HG03159 (cell line): ENCODE results near the gene MAP2K4.

Source experiments
- ATAC-seq: cut with Tn5 transposase; IDR thresholded peaks from one replicate; pipeline ENCODE4 v1.9.1; 2021; ENCODE audit warnings: mild to moderate bottlenecking, moderate library complexity; ENCODE audit not compliant: unreplicated experiment

MAP2K4 gene

DNA sequence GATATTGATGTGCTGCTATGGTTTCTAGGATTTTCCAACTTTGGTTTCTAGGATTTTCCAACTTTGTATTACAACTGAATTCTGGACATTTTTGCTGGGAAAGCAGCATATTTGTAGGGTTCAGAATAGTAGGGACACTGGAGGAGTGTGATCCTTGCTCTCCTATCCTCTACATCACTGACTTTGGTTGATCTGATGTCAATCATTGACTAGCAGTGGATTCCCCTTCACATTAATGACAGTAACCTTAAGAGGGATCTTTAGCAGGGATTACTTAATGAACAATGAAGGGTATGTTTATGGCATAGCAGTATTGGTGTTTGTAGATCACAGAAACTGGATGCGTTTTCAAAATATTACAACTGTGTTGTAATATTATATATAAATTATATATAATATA lies 67.4 kb downstream of the MAP2K4 start:
- no peak for ATAC-seq

- ATAC-seq, result no peak
Observed at GRCh38 chr17:12089809-12090384, 69.2 kb downstream of the MAP2K4 start.

GRCh38 chr17:12094336-12094735 lies 73.7 kb downstream of the MAP2K4 start:
- no peak for ATAC-seq

- no peak for ATAC-seq
Observed at GRCh38 chr17:12095522-12095921, 74.8 kb downstream of the MAP2K4 start.

DNA sequence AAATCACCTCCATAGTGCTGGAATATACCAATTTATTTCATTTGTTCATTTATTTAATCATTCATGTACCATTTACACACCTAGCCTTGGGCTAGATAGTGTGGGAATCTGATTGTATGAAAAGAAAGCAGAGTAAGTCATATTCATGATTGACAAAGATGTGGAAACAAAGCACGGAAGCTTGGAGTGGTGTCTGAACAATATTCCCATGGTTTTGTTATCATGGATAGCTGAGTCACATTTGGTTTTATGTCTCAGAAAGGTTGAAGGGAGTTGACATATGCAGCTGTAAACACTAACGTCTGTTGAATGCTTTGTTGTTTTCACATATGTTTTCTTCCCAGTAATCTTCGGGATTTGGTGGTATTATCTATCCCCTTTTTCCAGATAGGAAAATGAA lies 76.6 kb downstream of the MAP2K4 start:
- no peak for ATAC-seq

DNA sequence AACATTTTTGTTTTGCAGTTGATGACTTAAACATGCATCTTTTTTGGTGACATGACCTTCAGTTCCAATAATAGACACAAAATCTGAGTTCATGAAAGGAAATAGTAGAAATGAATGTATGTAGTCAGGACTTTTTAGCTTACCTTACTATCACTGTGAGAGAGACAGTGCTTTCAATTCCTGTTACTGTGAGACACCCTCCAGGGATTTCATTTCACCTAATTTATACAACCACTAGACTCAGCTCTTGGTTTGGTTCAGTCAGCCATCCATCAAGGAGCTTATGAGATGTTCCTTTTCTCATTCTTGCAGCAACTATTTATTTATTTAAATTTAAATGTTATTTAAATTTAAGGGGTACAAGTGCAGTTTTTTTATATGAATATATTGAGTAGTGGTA lies 77.9 kb downstream of the MAP2K4 start:
- ATAC-seq, result peak; percentile 99

DNA sequence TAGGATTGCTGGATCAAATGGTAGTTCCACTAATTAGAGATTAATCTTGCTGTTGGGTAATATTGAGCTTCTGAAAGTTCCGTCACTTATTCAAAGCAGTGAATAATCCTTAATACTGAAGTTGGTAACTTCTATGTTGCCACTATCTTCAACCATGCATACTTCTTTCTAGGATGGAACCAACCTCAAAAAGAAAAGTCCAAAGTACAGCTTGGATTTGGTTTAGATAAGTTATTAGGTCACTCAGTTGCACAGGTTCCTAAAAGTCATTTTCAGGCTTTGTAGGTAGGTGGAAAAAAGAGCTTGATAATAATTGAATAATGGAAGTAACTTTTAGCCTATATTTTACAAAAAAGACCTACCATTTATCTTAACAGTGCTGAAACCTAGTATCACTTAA lies 78.7 kb downstream of the MAP2K4 start:
- ATAC-seq, result no peak

DNA sequence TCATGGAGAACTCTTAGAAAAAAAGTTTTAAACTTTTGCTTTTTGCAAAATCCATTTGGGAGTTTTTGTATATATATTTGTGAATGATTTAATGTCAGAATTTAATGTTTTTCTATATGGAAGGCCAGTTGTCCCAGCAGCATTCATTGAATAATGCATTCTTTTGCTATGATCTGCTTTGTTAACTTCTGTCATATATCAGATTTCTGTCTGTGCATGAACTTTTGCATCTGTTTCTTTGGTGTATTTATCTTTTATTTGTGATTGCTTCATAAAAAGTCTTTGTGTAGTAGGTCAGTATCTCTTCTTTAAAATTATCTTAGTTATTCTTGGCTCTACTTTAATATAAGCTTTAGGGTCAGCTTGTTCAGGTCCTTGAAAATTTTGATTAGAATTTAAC lies 84.2 kb downstream of the MAP2K4 start:
- no peak for ATAC-seq

DNA sequence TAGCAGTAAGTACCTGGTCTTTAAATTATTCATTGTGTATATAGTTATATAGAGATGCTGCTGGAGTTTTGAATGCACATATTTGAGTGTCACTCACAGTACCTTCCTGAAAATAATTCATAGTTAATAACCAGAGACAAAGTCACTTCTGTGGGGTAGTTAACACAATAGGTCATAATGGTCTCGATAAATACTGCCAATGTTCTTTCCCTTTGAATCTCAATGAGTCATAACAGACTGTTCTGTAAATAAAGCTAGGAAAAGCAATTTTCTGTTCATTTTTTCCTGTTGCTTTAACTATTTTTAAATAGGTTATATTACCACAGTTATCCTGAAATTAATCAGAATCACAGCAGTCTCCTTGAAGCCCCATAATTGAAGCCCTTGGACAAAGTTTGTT lies 87.2 kb downstream of the MAP2K4 start:
- no peak for ATAC-seq

GRCh38 chr17:12110906-12111305 lies 90.2 kb downstream of the MAP2K4 start:
- no peak for ATAC-seq

- no peak for ATAC-seq
Observed at GRCh38 chr17:12113156-12113555, 92.5 kb downstream of the MAP2K4 start.

GRCh38 chr17:12114686-12115418 lies 94.2 kb downstream of the MAP2K4 start:
- no peak for ATAC-seq

DNA sequence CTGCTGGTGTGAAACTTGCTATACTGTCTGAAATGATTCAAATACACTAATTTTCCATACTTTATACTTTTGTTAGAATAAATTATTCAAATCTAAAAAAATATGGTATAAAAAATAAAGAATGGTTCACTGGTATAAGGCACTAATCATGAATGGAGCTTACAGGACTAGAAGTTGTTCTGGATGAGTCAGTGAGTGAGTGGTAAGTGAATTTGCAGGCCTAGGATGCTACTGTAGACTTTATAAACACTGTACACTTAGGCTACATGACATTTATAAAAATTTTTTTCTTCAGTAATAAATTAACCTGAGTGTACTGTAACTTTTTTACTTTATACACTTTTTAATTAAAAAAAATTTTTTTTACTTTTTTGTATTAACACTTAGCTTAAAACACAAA lies 95.5 kb downstream of the MAP2K4 start:
- no peak for ATAC-seq

DNA sequence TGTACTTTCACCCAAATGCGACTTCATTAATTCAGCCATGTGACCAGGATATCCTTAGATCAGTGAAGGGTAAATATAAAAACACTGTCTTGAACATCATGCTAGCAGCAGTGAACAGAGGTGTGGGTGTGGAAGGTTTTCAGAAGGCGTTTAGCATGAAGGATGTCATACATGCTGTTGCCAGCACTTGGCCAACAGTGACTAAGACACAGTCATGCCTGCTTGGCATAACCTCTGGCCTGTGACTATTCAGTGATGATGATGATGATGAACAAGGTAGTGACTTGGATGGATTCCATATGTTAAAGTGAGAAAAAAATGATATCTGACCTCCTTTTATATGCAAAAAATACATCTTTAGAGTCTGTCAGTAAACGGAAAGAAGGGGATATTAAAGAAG lies 97.9 kb downstream of the MAP2K4 start:
- ATAC-seq, result no peak

DNA sequence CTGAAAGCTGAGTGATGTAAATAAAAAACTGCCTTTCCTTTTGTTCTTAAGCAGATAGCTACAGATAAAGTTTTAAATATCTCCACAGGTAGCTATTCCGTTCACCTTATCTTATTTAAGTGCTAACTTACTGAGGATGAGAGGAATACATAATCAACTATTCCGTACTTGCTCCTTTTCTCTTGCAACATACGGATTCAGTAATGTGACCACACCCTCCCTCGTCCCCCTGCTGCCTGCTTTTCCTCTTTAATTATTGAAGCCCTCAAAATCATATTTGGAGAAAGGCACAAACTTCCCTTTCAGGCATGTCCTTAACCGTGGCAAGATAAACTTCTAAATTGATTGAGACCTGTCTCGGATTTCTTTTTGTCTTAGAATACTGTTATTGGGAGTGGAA lies 101.4 kb downstream of the MAP2K4 start:
- no peak for ATAC-seq

DNA sequence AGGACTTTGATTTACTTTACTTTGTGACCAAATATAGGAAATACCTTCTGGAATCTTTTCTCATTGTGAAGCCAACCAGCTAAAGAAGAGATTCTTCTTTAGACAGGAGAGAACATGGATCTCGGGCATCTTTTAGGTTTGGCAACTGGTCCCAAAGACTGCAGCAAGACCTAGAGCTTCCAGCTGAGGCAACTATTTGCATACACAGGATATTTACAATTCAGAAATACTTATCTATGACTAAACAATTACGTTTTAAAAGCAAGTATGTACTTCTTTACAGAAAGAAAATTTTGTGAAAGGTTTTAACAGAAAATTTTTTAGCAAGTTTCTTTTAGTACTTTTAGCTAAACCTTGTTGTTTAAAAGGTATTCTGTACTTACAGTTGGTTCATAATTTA lies 106.5 kb downstream of the MAP2K4 start:
- no peak for ATAC-seq

GRCh38 chr17:12127667-12128066 lies 107.0 kb downstream of the MAP2K4 start:
- ATAC-seq, result no peak

DNA sequence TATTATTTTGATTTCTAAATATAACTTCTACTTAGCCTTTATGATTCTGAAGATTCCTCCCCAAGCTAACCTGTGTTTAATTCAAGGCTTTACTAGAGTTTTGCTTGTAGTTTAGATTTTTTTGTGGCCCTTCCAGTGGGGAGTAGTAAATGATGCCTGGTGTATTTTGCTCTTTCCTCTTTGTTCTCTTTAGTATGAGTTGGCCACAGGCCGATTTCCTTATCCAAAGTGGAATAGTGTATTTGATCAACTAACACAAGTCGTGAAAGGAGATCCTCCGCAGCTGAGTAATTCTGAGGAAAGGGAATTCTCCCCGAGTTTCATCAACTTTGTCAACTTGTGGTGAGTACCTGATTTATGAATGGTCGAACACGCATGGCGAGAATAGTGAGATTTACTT lies 108.3 kb downstream of the MAP2K4 start:
- ATAC-seq, result no peak

- no peak for ATAC-seq
Observed at GRCh38 chr17:12133183-12133582, 112.5 kb downstream of the MAP2K4 start.

- no peak for ATAC-seq
Observed at GRCh38 chr17:12134101-12134500, 113.4 kb downstream of the MAP2K4 start.

- ATAC-seq, result no peak
Observed at GRCh38 chr17:12134587-12134986, 113.9 kb downstream of the MAP2K4 start.

DNA sequence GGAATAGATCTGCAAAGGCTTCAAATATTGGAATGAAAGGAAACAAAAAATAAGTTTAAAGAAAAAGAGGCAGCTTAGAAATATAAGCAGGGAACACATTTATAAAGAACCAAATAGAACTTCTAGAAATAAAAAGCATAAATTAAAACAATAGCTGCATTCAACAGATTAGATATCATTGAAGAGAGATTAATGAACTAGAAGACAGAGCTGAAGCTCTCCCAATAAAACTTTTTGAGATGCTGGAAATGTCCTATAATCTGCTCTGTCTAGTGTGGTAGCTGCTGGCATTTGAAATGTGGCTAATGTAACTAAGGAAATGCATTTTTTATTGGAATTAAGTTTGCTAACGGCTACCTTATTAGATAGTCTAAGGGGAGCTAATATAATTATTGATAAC lies 115.6 kb downstream of the MAP2K4 start:
- ATAC-seq, result no peak

DNA sequence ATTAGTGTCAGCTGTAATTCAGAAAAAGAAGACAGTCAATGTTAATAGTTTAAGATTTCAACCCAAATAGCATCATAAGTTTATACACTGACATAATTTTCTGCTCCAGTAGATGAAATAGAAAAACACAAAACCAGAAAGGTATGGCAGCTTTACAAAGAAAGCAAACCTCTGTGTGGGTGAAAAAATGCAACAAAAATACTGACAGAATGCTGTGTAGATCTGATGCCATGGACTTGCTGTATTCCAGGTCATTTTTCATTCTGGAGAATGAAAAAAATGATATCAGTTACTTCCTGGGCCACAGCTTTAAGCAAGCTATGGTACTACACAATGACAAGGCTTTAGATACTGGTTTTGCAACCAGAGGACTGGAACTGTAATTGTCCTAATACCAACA lies 116.0 kb downstream of the MAP2K4 start:
- no peak for ATAC-seq
